Heart right ventricle (tissue), 16 donors: ENCODE measurements around the gene MASP1. TPM values are rescaled to one million over a fixed set of nuclear protein-coding genes. Genes with fewer than 3 reads are reported as not detected.

Experiments
- ATAC-seq, 8 donors: fragments of 200-7000 bp; cut with Tn5 transposase; one replicate each; pipeline ENCODE4 v1.9.1; 2020; ENCODE audit warnings: mild to moderate bottlenecking in 8 of 8, moderate library complexity in 8 of 8, moderate number of reproducible peaks in 1 of 8
- DNase-seq, 2 donors: peaks; one replicate each; pipeline ENCODE4 v3.0.0-alpha.2; 2020
- H3K27ac ChIP-seq, 10 donors: fragments of 200-600 bp; sonication (generic) in 2 of 10; one replicate each; pipeline versions ENCODE4 v1.5.0 to v1.8.0; 2020 to 2022; ENCODE audit warnings: mild to moderate bottlenecking in 3 of 10
- H3K27me3 ChIP-seq, 7 donors: fragments of 200-600 bp; one replicate each; pipeline ENCODE4 v1.8.0; 2021 to 2022; ENCODE audit warnings: mild to moderate bottlenecking in 2 of 7
- H3K36me3 ChIP-seq, 9 donors: fragments of 200-600 bp; sonication (generic) in 1 of 9; one replicate each; pipeline versions ENCODE4 v1.5.0 to v1.8.0; 2020 to 2022; ENCODE audit warnings: mild to moderate bottlenecking in 2 of 9
- H3K4me1 ChIP-seq, 9 donors: fragments of 200-600 bp; sonication (generic) in 1 of 9; one replicate each; pipeline versions ENCODE4 v1.5.0 to v1.8.0; 2020 to 2022; ENCODE audit warnings: mild to moderate bottlenecking in 4 of 9
- H3K4me3 ChIP-seq, 10 donors: fragments of 200-600 bp; sonication (generic) in 2 of 10; one replicate each; pipeline versions ENCODE4 v1.5.0 to v1.8.0; 2020 to 2022; ENCODE audit warnings: mild to moderate bottlenecking in 7 of 10, moderate library complexity in 2 of 10
- H3K9me3 ChIP-seq, 11 donors: fragments of 200-600 bp in 10 of 11; sonication (generic) in 2 of 11; one replicate each; pipeline versions ENCODE4 v1.5.0 to v1.8.0; 2013 to 2022; ENCODE audit warnings: mild to moderate bottlenecking in 2 of 11, control low read depth in 1 of 11, moderate library complexity in 1 of 11
- WGBS, 2 donors: extraction: QIAGEN DNeasy Blood & Tissue Kit; methylation state at CpG; one replicate each; pipeline ENCODE4 v1.1.7; 2013; ENCODE audit warnings: inconsistent platforms in 1 of 2; 5-methylcytosine and 5-hydroxymethylcytosine counted together
- intact Hi-C, 10 donors: fragments of 100-400 bp; cut with DNase I; formaldehyde crosslinking; loops; one replicate each; pipeline versions ENCODE4 v1.11.1 to v1.14.2; 2022
- polyA plus RNA-seq, 2 donors: library from polyadenylated mRNA; stranded (reverse); fragments of 200-250 nt; gene quantifications; one replicate each; pipeline ENCODE4 v1.2.3, GENCODE V29; 2013
- total RNA-seq, 10 donors: library from RNA; stranded (reverse); fragmentation: NEBNext Ultra II Directional in 3 of 10; extraction: Animal tissue kit (Norgen Biotek cat#: 25700) in 3 of 10; gene quantifications; one replicate each; pipeline versions ENCODE4 v1.2.1 to v1.2.4, GENCODE V29; 2021 to 2023
- TF ChIP-seq, protein P1 (sequence below), 9 donors: fragments of 200-600 bp; sonication (generic) in 2 of 9; IDR thresholded peaks; one replicate each; pipeline versions ENCODE4 v1.5.0 to v1.8.0; 2021 to 2022; ENCODE audit warnings: antibody characterized with exemption in 9 of 9, mild to moderate bottlenecking in 5 of 9, moderate library complexity in 1 of 9
- donor health status: Arrhythmogenic right ventricular cardiomyopathy.
- donor health status: ischemic (EF 13 %, LVEDD 7.1; RV severe dilation, severe dysfunction).
- donor health status: healthy with polysubstance abuse.
- donor health status: DM: no; HTN: yes; CAD: no.
- donor health status: DM: no; HTN: no; CAD: no.
- donor health status: ischemic (EF 25% LVEDD 6.9; RV normal size, moderate dysfunction).
- donor health status: ischemic (EF 25% LVEDD 5.7; RV mildly dilated, moderate dysfunction).
- donor health status: healthy.
- donor health status: DM: yes; HTN: yes; CAD: no.
- donor health status: Ischemic cardiomyopathy.
- donor health status: ischemic (EF 35%, LVEDD 5.7; RV mildly dilated, moderate dysfunction).
- donor health status: nonischemic (EF 11% LVEDD 7.7; RV severe dilation, severe dysfunction).
- donor health status: DM: yes; HTN: yes; CAD: no.
- donor health status: PGD.
- donor health status: ischemic (EF 29% LVEDD 5.4; RV normal size, mild dysfunction).
- donor health status: nonischemic (EF 23%, LVEDD 6.1; RV moderate dilation, normal function).

The MASP1 gene
- total and polyA plus RNA-seq, 12 donors: 51.5 to 274 (median 211) TPM

DNA sequence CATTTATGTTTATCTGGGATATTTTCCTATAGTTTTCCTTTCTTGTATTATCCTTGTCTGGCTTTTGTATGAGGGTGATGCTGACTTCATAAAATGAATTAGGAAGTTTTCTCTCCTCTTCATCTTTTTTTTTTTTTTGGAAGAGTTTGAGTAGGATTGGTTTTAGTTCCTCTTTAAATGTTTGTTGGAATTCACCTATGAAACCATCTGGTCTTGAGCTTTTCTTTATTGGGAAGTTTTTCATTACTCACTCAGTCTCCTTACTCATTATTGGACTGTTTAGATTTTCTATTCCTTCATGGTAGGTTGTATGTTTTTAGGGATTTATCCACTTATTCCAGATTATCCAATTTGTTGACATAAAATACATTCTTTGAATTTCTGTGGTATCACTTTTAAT lies 18.7 kb upstream of the MASP1 start:
- intact Hi-C loops: loop anchor here in 6 of 10 donors (5.0 to 10.0 kb wide), 4 partner anchors 78 to 405 kb away; no protein-coding TSS in a partner anchor
- ATAC-seq: no peak

GRCh38 chr3:187305881-187306280 lies 14.3 kb upstream of the MASP1 start:
- TF ChIP-seq, protein P1, sequence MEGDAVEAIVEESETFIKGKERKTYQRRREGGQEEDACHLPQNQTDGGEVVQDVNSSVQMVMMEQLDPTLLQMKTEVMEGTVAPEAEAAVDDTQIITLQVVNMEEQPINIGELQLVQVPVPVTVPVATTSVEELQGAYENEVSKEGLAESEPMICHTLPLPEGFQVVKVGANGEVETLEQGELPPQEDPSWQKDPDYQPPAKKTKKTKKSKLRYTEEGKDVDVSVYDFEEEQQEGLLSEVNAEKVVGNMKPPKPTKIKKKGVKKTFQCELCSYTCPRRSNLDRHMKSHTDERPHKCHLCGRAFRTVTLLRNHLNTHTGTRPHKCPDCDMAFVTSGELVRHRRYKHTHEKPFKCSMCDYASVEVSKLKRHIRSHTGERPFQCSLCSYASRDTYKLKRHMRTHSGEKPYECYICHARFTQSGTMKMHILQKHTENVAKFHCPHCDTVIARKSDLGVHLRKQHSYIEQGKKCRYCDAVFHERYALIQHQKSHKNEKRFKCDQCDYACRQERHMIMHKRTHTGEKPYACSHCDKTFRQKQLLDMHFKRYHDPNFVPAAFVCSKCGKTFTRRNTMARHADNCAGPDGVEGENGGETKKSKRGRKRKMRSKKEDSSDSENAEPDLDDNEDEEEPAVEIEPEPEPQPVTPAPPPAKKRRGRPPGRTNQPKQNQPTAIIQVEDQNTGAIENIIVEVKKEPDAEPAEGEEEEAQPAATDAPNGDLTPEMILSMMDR (IDR thresholded peaks at IDR 0.05): no peak
- Histone ChIP-seq H3K9me3 (peaks cover 0 to 3% (median 0%) of the 10 kb centered on the region in 11 donors), H3K27me3 (peaks cover 0 to 2% (median 0%) of the 10 kb centered on the region in 7 donors), H3K36me3 (no peaks in the 10 kb centered on the region), H3K4me3 (no peak overlapping the region), H3K4me1 (no peaks in the 10 kb centered on the region), H3K27ac (no peak overlapping the region)
- ATAC-seq: no peak
- intact Hi-C loops: no loop called here
- WGBS, 2 donors: 84 to 86% methylated on average over 7 of the region's 7 CpGs
- no peak for DNase-seq

More for the DNA sequence above, 18.7 kb upstream of the MASP1 start:
- no peak overlapping the region for H3K27ac ChIP-seq
- peaks cover 0 to 23% (median 11%) of the 10 kb centered on the region in 7 donors for H3K27me3 ChIP-seq
- H3K36me3 ChIP-seq: no peaks in the 10 kb centered on the region
- DNase-seq: no peak
- H3K9me3 ChIP-seq: peaks cover 0 to 3% (median 0%) of the 10 kb centered on the region in 11 donors
- no peak overlapping the region for H3K4me3 ChIP-seq
- no peaks in the 10 kb centered on the region for H3K4me1 ChIP-seq
- TF ChIP-seq, protein P1 (IDR thresholded peaks at IDR 0.05): no peak

DNA sequence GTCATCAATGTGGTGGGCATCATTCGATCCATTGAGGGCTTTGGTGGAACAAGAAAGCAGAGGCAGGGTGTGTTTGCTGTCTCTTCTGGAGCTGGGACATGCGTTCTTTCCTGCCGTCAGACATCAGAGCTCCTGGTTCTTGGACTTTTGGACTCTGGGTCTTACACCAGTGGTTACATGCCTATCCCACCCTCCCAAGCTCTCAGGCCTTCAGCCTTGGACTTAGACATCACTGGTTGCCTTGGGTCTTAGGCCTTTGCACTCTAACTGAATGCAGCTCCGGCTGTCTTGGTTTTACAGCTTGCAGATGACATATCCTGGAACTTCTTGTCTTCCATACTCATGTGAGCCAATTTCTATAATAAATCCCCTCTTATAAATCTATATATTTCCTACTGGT lies 8.1 kb upstream of the MASP1 start:
- DNase-seq: no peak
- H3K27me3 ChIP-seq: no peaks in the 10 kb centered on the region
- no peaks in the 10 kb centered on the region for H3K9me3 ChIP-seq
- TF ChIP-seq, protein P1 (IDR thresholded peaks at IDR 0.05): no peak
- no peaks in the 10 kb centered on the region for H3K36me3 ChIP-seq
- peaks cover 0 to 3% (median 0%) of the 10 kb centered on the region in 9 donors for H3K4me1 ChIP-seq
- intact Hi-C loops: loop anchor here in 3 of 10 donors (5.0 to 10.0 kb wide), 4 partner anchors 37 to 77 kb away; no protein-coding TSS in a partner anchor
- H3K27ac ChIP-seq: no peak overlapping the region
- no peak for ATAC-seq
- 89 to 95% methylated on average over 4 of the region's 4 CpGs for WGBS, 2 donors
- no peak overlapping the region for H3K4me3 ChIP-seq

DNA sequence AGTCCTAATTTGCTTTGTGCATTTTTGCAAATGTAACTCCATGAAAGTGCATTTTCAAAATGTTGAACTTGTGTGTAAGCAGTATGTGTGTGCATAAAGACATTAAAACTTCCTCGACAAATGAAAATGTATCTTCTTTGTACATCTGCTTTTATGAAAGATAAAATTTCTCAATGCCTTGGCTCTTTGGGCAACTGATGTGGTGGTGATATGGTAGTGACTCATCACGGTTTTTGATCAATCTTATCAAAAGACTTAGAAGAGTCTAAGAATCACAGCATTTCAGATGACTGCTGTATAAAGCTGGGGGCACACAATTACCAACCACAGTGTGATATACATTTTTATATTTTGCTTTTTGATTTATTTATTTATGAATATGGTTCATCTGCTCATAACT lies 5.4 kb upstream of the MASP1 start:
- Histone ChIP-seq H3K4me1 (peaks cover 0 to 21% (median 11%) of the 10 kb centered on the region in 9 donors), H3K4me3 (no peak overlapping the region), H3K27ac (no peak overlapping the region), H3K27me3 (no peaks in the 10 kb centered on the region), H3K36me3 (no peaks in the 10 kb centered on the region), H3K9me3 (no peaks in the 10 kb centered on the region)
- intact Hi-C loops: loop anchor here in 3 of 10 donors (5.0 to 10.0 kb wide), 4 partner anchors 35 to 75 kb away; no protein-coding TSS in a partner anchor
- ATAC-seq (no peak), DNase-seq (no peak)
- TF ChIP-seq, protein P1 (IDR thresholded peaks at IDR 0.05): no peak
- WGBS, 2 donors: 85% methylated on average over 2 of the region's 2 CpGs
